Measurements from ENCODE around the gene SYP. TPM values are rescaled to one million over a fixed set of nuclear protein-coding genes. Genes with fewer than 3 reads are reported as not detected.

Gene SYP
- total and polyA plus RNA-seq, 2 donors (not counting 3 experiments of a cell fraction or from before 2014, with no cell fraction given): 0.21 to 0.77 TPM

- POLR2A ChIA-PET: no interaction called here
- Histone ChIP-seq H3K4me1 (ENCODE audit: control insufficient read depth, extremely low read depth, insufficient read depth, low read length) (peaks cover 3% of the 10 kb centered on the region), H3K9me1 (replicated peaks; ENCODE audit: control insufficient read depth, extremely low read depth, insufficient read depth, low read length) (no peaks in the 10 kb centered on the region), H4K20me1 (replicated peaks; ENCODE audit: control insufficient read depth, extremely low read depth, insufficient read depth, low read length) (no peaks in the 10 kb centered on the region), H3K79me2 (ENCODE audit: control insufficient read depth, insufficient read depth, low read length) (no peaks in the 10 kb centered on the region), H3K9ac (replicated peaks; ENCODE audit: extremely low read depth, insufficient read depth, low read length) (no peak overlapping the region), H3K4me3 (replicated peaks in 1 of 3; ENCODE audit: insufficient read depth in 1 of 3, low read depth in 1 of 3, low read length in 3 of 3) (no peak overlapping the region), H2AFZ (ENCODE audit: low read depth, low read length) (no peak overlapping the region), H3K36me3 (ENCODE audit: control insufficient read depth in 2 of 2, extremely low read depth in 1 of 2, insufficient read depth in 2 of 2, low read length in 2 of 2) (no peaks in the 10 kb centered on the region), H3K4me2 (ENCODE audit: insufficient read depth, low read length) (no peak overlapping the region), H3K9me3 (replicated peaks; ENCODE audit: control insufficient read depth, insufficient read depth, low read length) (no peaks in the 10 kb centered on the region), H3K27ac (ENCODE audit: insufficient read depth, low read depth, low read length) (no peak overlapping the region), H3K27me3 (ENCODE audit: control insufficient read depth in 2 of 2, insufficient read depth in 2 of 2, low read length in 2 of 2) (peaks cover 0 to 2% of the 10 kb centered on the region in 2 experiments)
- CTCF ChIA-PET: no interaction called here
- FAIRE-seq (no peak), DNase-seq (ENCODE audit: low read depth, low spot score) (no peak)
- TF ChIP-seq FOS (IDR thresholded peaks at IDR 0.05; ENCODE audit: borderline replicate concordance, insufficient read depth, low read length) (no peak), POLR2A (IDR thresholded peaks at IDR 0.05; ENCODE audit: low read depth, low read length) (no peak)
- intact Hi-C loops (cut with micrococcal nuclease) (no loop called here), dilution Hi-C loops (cut with MboI; ENCODE audit: extremely low pct_ligation_motif_present, low sequenced_read_pairs) (no loop called here)
- no TSS peak for BruUV-seq (replicated peaks)
Measured at GRCh38 chrX:49197543-49198087, 2.4 kb downstream of the SYP start.

- Histone ChIP-seq H3K9me3 (replicated peaks; ENCODE audit: control insufficient read depth, insufficient read depth, low read length) (no peaks in the 10 kb centered on the region), H2AFZ (ENCODE audit: low read depth, low read length) (no peak overlapping the region), H3K27ac (ENCODE audit: insufficient read depth, low read depth, low read length) (no peak overlapping the region), H3K36me3 (ENCODE audit: control insufficient read depth in 2 of 2, extremely low read depth in 1 of 2, insufficient read depth in 2 of 2, low read length in 2 of 2) (no peaks in the 10 kb centered on the region), H3K9me1 (replicated peaks; ENCODE audit: control insufficient read depth, extremely low read depth, insufficient read depth, low read length) (no peaks in the 10 kb centered on the region), H3K79me2 (ENCODE audit: control insufficient read depth, insufficient read depth, low read length) (no peaks in the 10 kb centered on the region), H3K27me3 (ENCODE audit: control insufficient read depth in 2 of 2, insufficient read depth in 2 of 2, low read length in 2 of 2) (no peaks in the 10 kb centered on the region), H3K4me3 (replicated peaks in 1 of 3; ENCODE audit: insufficient read depth in 1 of 3, low read depth in 1 of 3, low read length in 3 of 3) (no peak overlapping the region), H3K9ac (replicated peaks; ENCODE audit: extremely low read depth, insufficient read depth, low read length) (no peak overlapping the region), H3K4me2 (ENCODE audit: insufficient read depth, low read length) (no peak overlapping the region), H3K4me1 (ENCODE audit: control insufficient read depth, extremely low read depth, insufficient read depth, low read length) (no peaks in the 10 kb centered on the region), H4K20me1 (replicated peaks; ENCODE audit: control insufficient read depth, extremely low read depth, insufficient read depth, low read length) (no peaks in the 10 kb centered on the region)
- TF ChIP-seq POLR2A (IDR thresholded peaks at IDR 0.05; ENCODE audit: low read depth, low read length) (no peak), FOS (IDR thresholded peaks at IDR 0.05; ENCODE audit: borderline replicate concordance, insufficient read depth, low read length) (no peak), GATA2 (IDR thresholded peaks at IDR 0.05; ENCODE audit: insufficient read depth, insufficient read length, low read depth, low read length) (no peak), MYC (IDR thresholded peaks at IDR 0.05; ENCODE audit: low read depth, low read length) (no peak), POLR2AphosphoS5 (IDR thresholded peaks at IDR 0.05; ENCODE audit: insufficient read depth, low read depth, low read length) (no peak), EZH2 (IDR thresholded peaks at IDR 0.05; ENCODE audit: borderline replicate concordance, low read depth, low read length, severe bottlenecking) (no peak), CTCF (IDR thresholded peaks at IDR 0.05; ENCODE audit: extremely low read depth in 1 of 2, insufficient read depth in 1 of 2, low read depth in 1 of 2, low read length in 2 of 2) (no peak), JUN (IDR thresholded peaks at IDR 0.05; ENCODE audit: borderline replicate concordance, insufficient read depth, insufficient read length, low read depth) (no peak), MAX (IDR thresholded peaks at IDR 0.05; ENCODE audit: insufficient read depth, insufficient read length) (no peak)
- FAIRE-seq: no peak
- dilution Hi-C loops (cut with MboI; ENCODE audit: extremely low pct_ligation_motif_present, low sequenced_read_pairs) (no loop called here), intact Hi-C loops (cut with micrococcal nuclease) (no loop called here)
- ChIA-PET POLR2A (no interaction called here), CTCF (interaction anchor here (0.5 to 2.0 kb wide), 9 partner anchors 9 to 645 kb away, joined by 3 to 12 read pairs (median 6); partner anchors contain the start of gene PLP2)
- no peak for DNase-seq (ENCODE audit: low read depth, low spot score)
- no TSS peak for BruUV-seq (replicated peaks)
Measured at GRCh38 chrX:49193542-49193964, 6.4 kb downstream of the SYP start.
